ENCODE measurements around the gene LRRC4C.

LRRC4C gene

GRCh38 chr11:40838181-40838683 lies 621.2 kb downstream of the LRRC4C start:
- no peak for DNase-seq

GRCh38 chr11:40827116-40827515 lies 632.3 kb downstream of the LRRC4C start:
- no peak for DNase-seq

GRCh38 chr11:40826601-40827000 lies 632.9 kb downstream of the LRRC4C start:
- DNase-seq: no peak

- DNase-seq: no peak
Measured at GRCh38 chr11:40825201-40825834, 634.1 kb downstream of the LRRC4C start.

- no peak for DNase-seq
Measured at GRCh38 chr11:40819230-40819629, 640.2 kb downstream of the LRRC4C start.

- DNase-seq: no peak
Measured at GRCh38 chr11:40816976-40817375, 642.5 kb downstream of the LRRC4C start.

- no peak for DNase-seq
Measured at GRCh38 chr11:40797981-40798380, 661.5 kb downstream of the LRRC4C start.

GRCh38 chr11:40787224-40787623 lies 672.2 kb downstream of the LRRC4C start:
- DNase-seq: no peak

- DNase-seq: no peak
Measured at GRCh38 chr11:40763046-40763445, 696.4 kb downstream of the LRRC4C start.

- no peak for DNase-seq
Measured at GRCh38 chr11:40759341-40759740, 700.1 kb downstream of the LRRC4C start.

GRCh38 chr11:40754297-40754696 lies 705.2 kb downstream of the LRRC4C start:
- DNase-seq: no peak

- no peak for DNase-seq
Measured at GRCh38 chr11:40746282-40746681, 713.2 kb downstream of the LRRC4C start.

GRCh38 chr11:40732132-40732531 lies 727.3 kb downstream of the LRRC4C start:
- DNase-seq: no peak

GRCh38 chr11:40722179-40722795 lies 737.2 kb downstream of the LRRC4C start:
- DNase-seq: no peak

GRCh38 chr11:40716344-40717130 lies 742.9 kb downstream of the LRRC4C start:
- DNase-seq: no peak

- DNase-seq: no peak
Measured at GRCh38 chr11:40713083-40713482, 746.4 kb downstream of the LRRC4C start.

- DNase-seq: no peak
Measured at GRCh38 chr11:40701027-40701426, 758.4 kb downstream of the LRRC4C start.

- no peak for DNase-seq
Measured at GRCh38 chr11:40689823-40690222, 769.6 kb downstream of the LRRC4C start.

- no peak for DNase-seq
Measured at GRCh38 chr11:40688369-40688768, 771.1 kb downstream of the LRRC4C start.

- DNase-seq: no peak
Measured at GRCh38 chr11:40686765-40687164, 772.7 kb downstream of the LRRC4C start.

- no peak for DNase-seq
Measured at GRCh38 chr11:40683010-40683409, 776.4 kb downstream of the LRRC4C start.

GRCh38 chr11:40679276-40679675 lies 780.2 kb downstream of the LRRC4C start:
- DNase-seq: no peak

- DNase-seq: no peak
Measured at GRCh38 chr11:40647295-40647694, 812.2 kb downstream of the LRRC4C start.

- DNase-seq: no peak
Measured at GRCh38 chr11:40642284-40642683, 817.2 kb downstream of the LRRC4C start.

Measured in stimulated activated CD8-positive, alpha-beta memory T cell treated with anti-CD3 and anti-CD28 coated beads, Interleukin-4, amount 100 ng/mL, for 48 hours (primary cell).